Measurements from ENCODE around the gene MEF2A.

The MEF2A gene

GRCh38 chr15:99554880-99555488, 10.8 kb upstream of the MEF2A start:
- no peaks in the 10 kb centered on the region for H3K36me3 Mint-ChIP-seq
- peaks cover 1% of the 10 kb centered on the region for H3K4me1 Mint-ChIP-seq (ENCODE audit: low read depth)
- H3K4me3 Mint-ChIP-seq: no peak overlapping the region
- no peak overlapping the region for H3K27ac Mint-ChIP-seq
- H3K27me3 Mint-ChIP-seq: no peaks in the 10 kb centered on the region
- H3K9me3 Mint-ChIP-seq (ENCODE audit: low read depth): no peaks in the 10 kb centered on the region

GRCh38 chr15:99556011-99556410, 9.8 kb upstream of the MEF2A start:
- H3K4me1 Mint-ChIP-seq (ENCODE audit: low read depth): no peaks in the 10 kb centered on the region
- no peaks in the 10 kb centered on the region for H3K27me3 Mint-ChIP-seq
- no peaks in the 10 kb centered on the region for H3K36me3 Mint-ChIP-seq
- H3K4me3 Mint-ChIP-seq: no peak overlapping the region
- no peak overlapping the region for H3K27ac Mint-ChIP-seq
- no peaks in the 10 kb centered on the region for H3K9me3 Mint-ChIP-seq (ENCODE audit: low read depth)

GRCh38 chr15:99556578-99556977, 9.2 kb upstream of the MEF2A start:
- Mint-ChIP-seq H3K4me3 (no peak overlapping the region), H3K4me1 (ENCODE audit: low read depth) (no peaks in the 10 kb centered on the region), H3K9me3 (ENCODE audit: low read depth) (no peaks in the 10 kb centered on the region), H3K36me3 (no peaks in the 10 kb centered on the region), H3K27me3 (no peaks in the 10 kb centered on the region), H3K27ac (no peak overlapping the region)

- Mint-ChIP-seq H3K27ac (peak overlapping the region; percentile 67), H3K4me1 (ENCODE audit: low read depth) (peaks cover 10% of the 10 kb centered on the region), H3K9me3 (ENCODE audit: low read depth) (no peaks in the 10 kb centered on the region), H3K27me3 (no peaks in the 10 kb centered on the region), H3K36me3 (no peaks in the 10 kb centered on the region), H3K4me3 (no peak overlapping the region)
Measured at GRCh38 chr15:99558084-99558483, 7.7 kb upstream of the MEF2A start.

GRCh38 chr15:99558571-99558970, 7.2 kb upstream of the MEF2A start:
- Mint-ChIP-seq H3K27me3 (no peaks in the 10 kb centered on the region), H3K36me3 (no peaks in the 10 kb centered on the region), H3K4me1 (ENCODE audit: low read depth) (peaks cover 12% of the 10 kb centered on the region), H3K4me3 (no peak overlapping the region), H3K27ac (no peak overlapping the region), H3K9me3 (ENCODE audit: low read depth) (no peaks in the 10 kb centered on the region)

GRCh38 chr15:99561476-99562230, 4.1 kb upstream of the MEF2A start:
- H3K9me3 Mint-ChIP-seq (ENCODE audit: low read depth): no peaks in the 10 kb centered on the region
- H3K27ac Mint-ChIP-seq: no peak overlapping the region
- no peaks in the 10 kb centered on the region for H3K36me3 Mint-ChIP-seq
- no peaks in the 10 kb centered on the region for H3K27me3 Mint-ChIP-seq
- H3K4me1 Mint-ChIP-seq (ENCODE audit: low read depth): peaks cover 23% of the 10 kb centered on the region
- H3K4me3 Mint-ChIP-seq: no peak overlapping the region

GRCh38 chr15:99562238-99562637, 3.5 kb upstream of the MEF2A start:
- Mint-ChIP-seq H3K27ac (no peak overlapping the region), H3K36me3 (no peaks in the 10 kb centered on the region), H3K9me3 (ENCODE audit: low read depth) (no peaks in the 10 kb centered on the region), H3K4me3 (no peak overlapping the region), H3K4me1 (ENCODE audit: low read depth) (peaks cover 28% of the 10 kb centered on the region), H3K27me3 (no peaks in the 10 kb centered on the region)

GRCh38 chr15:99564221-99565048, 1.3 kb upstream of the MEF2A start:
- Mint-ChIP-seq H3K4me1 (ENCODE audit: low read depth) (peaks cover 46% of the 10 kb centered on the region), H3K27me3 (no peaks in the 10 kb centered on the region), H3K36me3 (no peaks in the 10 kb centered on the region), H3K27ac (peak overlapping the region; percentile 31), H3K4me3 (peak overlapping the region; percentile 67), H3K9me3 (ENCODE audit: low read depth) (no peaks in the 10 kb centered on the region)

GRCh38 chr15:99565049-99565298, 810 bp upstream of the MEF2A start:
- peak overlapping the region; percentile 67 for H3K4me3 Mint-ChIP-seq
- H3K4me1 Mint-ChIP-seq (ENCODE audit: low read depth): peaks cover 47% of the 10 kb centered on the region
- no peaks in the 10 kb centered on the region for H3K9me3 Mint-ChIP-seq (ENCODE audit: low read depth)
- no peaks in the 10 kb centered on the region for H3K27me3 Mint-ChIP-seq
- no peaks in the 10 kb centered on the region for H3K36me3 Mint-ChIP-seq
- peak overlapping the region; percentile 31 for H3K27ac Mint-ChIP-seq

- Mint-ChIP-seq H3K4me1 (ENCODE audit: low read depth) (peaks cover 56% of the 10 kb centered on the region), H3K27me3 (no peaks in the 10 kb centered on the region), H3K4me3 (peak overlapping the region; percentile 97), H3K36me3 (no peaks in the 10 kb centered on the region), H3K9me3 (ENCODE audit: low read depth) (no peaks in the 10 kb centered on the region), H3K27ac (peak overlapping the region; percentile 92)
Measured at GRCh38 chr15:99566157-99566897, 543 bp downstream of the MEF2A start.

- H3K27ac Mint-ChIP-seq: no peak overlapping the region
- H3K27me3 Mint-ChIP-seq: no peaks in the 10 kb centered on the region
- H3K4me1 Mint-ChIP-seq (ENCODE audit: low read depth): peaks cover 59% of the 10 kb centered on the region
- H3K4me3 Mint-ChIP-seq: peak overlapping the region; percentile 8
- no peaks in the 10 kb centered on the region for H3K36me3 Mint-ChIP-seq
- no peaks in the 10 kb centered on the region for H3K9me3 Mint-ChIP-seq (ENCODE audit: low read depth)
Measured at GRCh38 chr15:99568625-99569352, 3.0 kb downstream of the MEF2A start.

GRCh38 chr15:99571299-99571698, 5.5 kb downstream of the MEF2A start:
- peaks cover 70% of the 10 kb centered on the region for H3K4me1 Mint-ChIP-seq (ENCODE audit: low read depth)
- H3K27me3 Mint-ChIP-seq: no peaks in the 10 kb centered on the region
- H3K9me3 Mint-ChIP-seq (ENCODE audit: low read depth): no peaks in the 10 kb centered on the region
- no peak overlapping the region for H3K4me3 Mint-ChIP-seq
- no peak overlapping the region for H3K27ac Mint-ChIP-seq
- peaks cover 2% of the 10 kb centered on the region for H3K36me3 Mint-ChIP-seq

- Mint-ChIP-seq H3K27ac (no peak overlapping the region), H3K27me3 (no peaks in the 10 kb centered on the region), H3K4me3 (no peak overlapping the region), H3K9me3 (ENCODE audit: low read depth) (no peaks in the 10 kb centered on the region), H3K4me1 (ENCODE audit: low read depth) (peaks cover 68% of the 10 kb centered on the region), H3K36me3 (peaks cover 2% of the 10 kb centered on the region)
Measured at GRCh38 chr15:99574048-99574447, 8.3 kb downstream of the MEF2A start.

GRCh38 chr15:99574502-99574901, 8.7 kb downstream of the MEF2A start:
- Mint-ChIP-seq H3K27me3 (no peaks in the 10 kb centered on the region), H3K27ac (no peak overlapping the region), H3K36me3 (peaks cover 2% of the 10 kb centered on the region), H3K4me3 (no peak overlapping the region), H3K9me3 (ENCODE audit: low read depth) (no peaks in the 10 kb centered on the region), H3K4me1 (ENCODE audit: low read depth) (peaks cover 69% of the 10 kb centered on the region)

Measured in activated naive CD8-positive, alpha-beta T cell (primary cell).